Activated CD4-positive, alpha-beta memory T cell treated with anti-CD3 and anti-CD28 coated beads, Interleukin-2, amount 10 ng/mL, durations not matched to agents 7 days and 5 days (primary cell): ENCODE results near the gene POMT1. TPM values are rescaled to one million over a fixed set of nuclear protein-coding genes. Genes with fewer than 3 reads are reported as not detected.

Source experiments
- CTCF ChIA-PET: fragments of 350-600 bp; sonication (Branson Sonifier 250); formaldehyde crosslinking; loops from one replicate; lab custom pipeline; 2021; ENCODE audit warnings: antibody characterized with exemption, inconsistent platforms; lab: Charles Lee
- POLR2A ChIA-PET: fragments of 350-600 bp; sonication (Branson Sonifier 250); formaldehyde crosslinking; loops from one replicate; lab custom pipeline; 2021; ENCODE audit warnings: antibody characterized with exemption; lab: Charles Lee
- DNase-seq: peaks from one replicate; pipeline ENCODE4 v3.0.0-alpha.2; 2020
- H3K27ac Mint-ChIP-seq: one replicate; pipeline ENCODE4 v1.8.0; 2021; ENCODE audit warnings: mild to moderate bottlenecking, mixed read lengths
- H3K27me3 Mint-ChIP-seq: one replicate; pipeline ENCODE4 v1.8.0; 2021; ENCODE audit warnings: mixed read lengths
- H3K36me3 Mint-ChIP-seq: one replicate; pipeline ENCODE4 v1.8.0; 2021; ENCODE audit warnings: low read depth, mixed read lengths
- H3K4me1 Mint-ChIP-seq: one replicate; pipeline ENCODE4 v1.8.0; 2021; ENCODE audit warnings: mixed read lengths
- H3K4me3 Mint-ChIP-seq: one replicate; pipeline ENCODE4 v1.8.0; 2021; ENCODE audit warnings: mild to moderate bottlenecking, mixed read lengths
- H3K9me3 Mint-ChIP-seq: one replicate; pipeline ENCODE4 v1.8.0; 2021; ENCODE audit warnings: mixed read lengths
- total RNA-seq, 2 experiments: library from RNA; stranded (reverse); gene quantifications; one replicate each; pipeline ENCODE4 v1.2.3, GENCODE V29; 2021

Gene POMT1
- total RNA-seq, 2 experiments from 2014 or later = 52.5 to 53.8 TPM

DNA sequence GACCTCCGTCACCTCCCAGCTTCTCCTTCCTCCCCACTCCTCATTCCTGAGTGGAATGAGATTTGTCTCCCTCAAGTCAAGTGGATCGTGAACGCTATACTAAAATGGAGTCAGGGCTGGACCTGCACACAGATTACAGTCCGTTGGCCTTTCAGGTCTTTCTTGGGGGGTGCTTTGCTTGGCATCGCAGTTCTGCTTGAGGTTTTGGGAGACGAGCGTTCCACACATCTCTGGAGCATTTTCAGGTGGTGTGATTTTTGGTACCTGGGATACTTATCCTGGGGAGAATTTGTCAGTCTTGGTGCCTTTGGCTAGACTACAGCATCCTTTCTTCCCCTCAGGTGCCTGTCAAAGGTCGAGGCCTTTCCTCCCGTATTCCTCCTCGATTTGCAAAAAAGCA is 23.8 kb upstream of the POMT1 start:
- no peaks in the 10 kb centered on the region for H3K9me3 Mint-ChIP-seq
- H3K27ac Mint-ChIP-seq = no peak overlapping the region
- H3K36me3 Mint-ChIP-seq = peaks cover 63% of the 10 kb centered on the region
- H3K27me3 Mint-ChIP-seq = no peaks in the 10 kb centered on the region
- H3K4me3 Mint-ChIP-seq = no peak overlapping the region
- H3K4me1 Mint-ChIP-seq = no peaks in the 10 kb centered on the region
- ChIA-PET CTCF (interaction anchor here (1.4 kb wide), 3 partner anchors 106 to 265 kb away, joined by 3 to 6 read pairs (median 4); no protein-coding TSS in a partner anchor), POLR2A (no interaction called here)
- DNase-seq = no peak

- DNase-seq = no peak
- H3K4me3 Mint-ChIP-seq = no peak overlapping the region
- POLR2A ChIA-PET = interaction anchor here (0.6 to 1.3 kb wide), 2 partner anchors 20 to 767 kb away, joined by 3 read pairs; no protein-coding TSS in a partner anchor
- peaks cover 60% of the 10 kb centered on the region for H3K36me3 Mint-ChIP-seq
- H3K4me1 Mint-ChIP-seq = no peaks in the 10 kb centered on the region
- H3K9me3 Mint-ChIP-seq = no peaks in the 10 kb centered on the region
- CTCF ChIA-PET = interaction anchor here (1.4 to 2.5 kb wide), 3 partner anchors 107 to 144 kb away, joined by 3 to 14 read pairs (median 6); no protein-coding TSS in a partner anchor
- no peak overlapping the region for H3K27ac Mint-ChIP-seq
- no peaks in the 10 kb centered on the region for H3K27me3 Mint-ChIP-seq
These were observed 22.5 kb upstream of the POMT1 start for GRCh38 chr9:131480258-131480657.

DNA sequence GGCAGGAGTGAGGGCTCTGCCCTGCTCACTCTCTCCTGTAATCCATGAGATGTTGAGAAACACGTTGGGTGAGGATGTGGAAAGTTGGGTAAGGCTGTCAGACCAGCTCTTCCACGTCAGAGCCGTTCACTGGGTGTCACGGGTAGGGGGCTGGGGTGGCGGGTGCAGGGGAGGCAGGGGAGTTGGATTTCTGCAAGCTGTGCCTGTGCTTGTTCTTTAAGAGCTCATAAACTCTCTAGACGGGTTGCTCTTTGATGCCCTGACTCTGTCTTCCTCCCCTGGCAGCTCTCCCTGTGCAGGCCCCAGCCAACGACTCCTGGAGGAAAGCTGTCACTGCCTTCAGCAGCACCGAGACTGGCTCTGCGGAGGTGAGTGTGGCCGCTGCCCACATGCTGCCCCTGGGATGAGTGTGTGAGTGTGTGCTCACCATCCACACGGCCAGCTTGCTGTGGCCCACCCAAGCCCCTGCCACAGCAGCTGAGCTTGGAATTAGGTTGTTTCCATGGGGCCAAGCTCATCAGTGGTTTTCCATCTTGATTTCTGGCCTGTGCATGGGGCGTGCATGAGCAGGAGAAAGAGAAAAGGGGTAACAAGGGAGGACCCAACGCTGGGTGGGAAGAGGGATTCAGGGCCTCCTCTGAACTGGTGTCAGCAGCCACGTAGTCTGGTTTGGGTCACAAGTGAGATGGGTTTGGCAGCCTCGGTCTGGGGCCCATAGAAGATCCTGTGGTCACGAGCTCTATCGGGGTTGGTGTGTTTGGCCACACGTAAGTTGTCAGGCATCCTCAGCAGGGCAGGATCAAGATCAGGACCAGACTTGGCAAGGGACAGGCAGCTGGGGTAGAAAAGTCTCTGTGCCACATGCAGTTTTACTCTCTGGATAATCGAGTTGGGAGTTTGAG is 21.0 kb upstream of the POMT1 start:
- no peaks in the 10 kb centered on the region for H3K4me1 Mint-ChIP-seq
- H3K27ac Mint-ChIP-seq = no peak overlapping the region
- POLR2A ChIA-PET = interaction anchor here (0.7 to 1.3 kb wide), 3 partner anchors 19 to 170 kb away, joined by 3 read pairs; no protein-coding TSS in a partner anchor
- peaks cover 65% of the 10 kb centered on the region for H3K36me3 Mint-ChIP-seq
- H3K9me3 Mint-ChIP-seq = no peaks in the 10 kb centered on the region
- CTCF ChIA-PET = interaction anchor here (0.7 to 2.5 kb wide), 3 partner anchors 13 to 132 kb away, joined by 3 to 14 read pairs (median 3); no protein-coding TSS in a partner anchor
- H3K4me3 Mint-ChIP-seq = no peak overlapping the region
- no peak for DNase-seq
- H3K27me3 Mint-ChIP-seq = no peaks in the 10 kb centered on the region

GRCh38 chr9:131482343-131483006 is 20.2 kb upstream of the POMT1 start:
- H3K9me3 Mint-ChIP-seq = no peaks in the 10 kb centered on the region
- peaks cover 67% of the 10 kb centered on the region for H3K36me3 Mint-ChIP-seq

GRCh38 chr9:131483319-131484050 is 19.2 kb upstream of the POMT1 start:
- no peak for DNase-seq
- Mint-ChIP-seq H3K27me3 (no peaks in the 10 kb centered on the region), H3K9me3 (no peaks in the 10 kb centered on the region), H3K4me3 (no peak overlapping the region), H3K36me3 (peaks cover 71% of the 10 kb centered on the region), H3K4me1 (no peaks in the 10 kb centered on the region), H3K27ac (no peak overlapping the region)
- POLR2A ChIA-PET = no interaction called here
- CTCF ChIA-PET = no interaction called here

More at GRCh38 chr9:131482343-131483006, 20.2 kb upstream of the POMT1 start:
- no peak overlapping the region for H3K4me3 Mint-ChIP-seq
- H3K27me3 Mint-ChIP-seq = no peaks in the 10 kb centered on the region
- CTCF ChIA-PET = no interaction called here
- H3K27ac Mint-ChIP-seq = no peak overlapping the region
- POLR2A ChIA-PET = interaction anchor here (0.9 kb wide), 1 partner anchor 171 kb away, joined by 3 read pairs; no protein-coding TSS in a partner anchor
- H3K4me1 Mint-ChIP-seq = no peaks in the 10 kb centered on the region
- DNase-seq = no peak

- DNase-seq = no peak
- no peaks in the 10 kb centered on the region for H3K27me3 Mint-ChIP-seq
- H3K4me1 Mint-ChIP-seq = no peaks in the 10 kb centered on the region
- POLR2A ChIA-PET = no interaction called here
- peaks cover 72% of the 10 kb centered on the region for H3K36me3 Mint-ChIP-seq
- no peak overlapping the region for H3K4me3 Mint-ChIP-seq
- no peak overlapping the region for H3K27ac Mint-ChIP-seq
- no peaks in the 10 kb centered on the region for H3K9me3 Mint-ChIP-seq
- CTCF ChIA-PET = no interaction called here
These were observed 18.7 kb upstream of the POMT1 start for GRCh38 chr9:131484051-131484445.

- ChIA-PET CTCF (no interaction called here), POLR2A (no interaction called here)
- no peaks in the 10 kb centered on the region for H3K9me3 Mint-ChIP-seq
- H3K4me1 Mint-ChIP-seq = no peaks in the 10 kb centered on the region
- no peak overlapping the region for H3K4me3 Mint-ChIP-seq
- H3K36me3 Mint-ChIP-seq = peaks cover 72% of the 10 kb centered on the region
- no peaks in the 10 kb centered on the region for H3K27me3 Mint-ChIP-seq
- no peak overlapping the region for H3K27ac Mint-ChIP-seq
- no peak for DNase-seq
These were observed 18.0 kb upstream of the POMT1 start for GRCh38 chr9:131484560-131485185.

DNA sequence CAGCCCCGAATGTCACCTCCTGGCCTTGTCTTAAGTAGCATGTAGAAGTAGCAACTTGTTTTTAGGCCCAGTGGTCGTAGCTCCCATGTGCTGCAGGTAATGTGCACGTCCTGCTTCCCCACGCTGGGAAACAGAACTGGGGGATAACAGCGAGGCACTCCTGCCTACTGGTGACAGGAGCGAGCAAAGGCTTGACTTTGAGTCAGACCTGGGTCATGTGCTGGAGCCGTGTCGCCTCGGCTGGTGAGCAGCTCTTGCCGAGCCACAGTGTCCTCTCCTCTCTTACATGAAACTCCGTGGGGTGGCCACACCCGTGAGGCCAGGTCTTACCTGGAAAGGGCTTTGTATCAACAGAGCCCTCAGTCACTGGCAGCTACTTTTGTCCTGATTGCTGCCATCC is 17.5 kb upstream of the POMT1 start:
- peaks cover 73% of the 10 kb centered on the region for H3K36me3 Mint-ChIP-seq
- no peaks in the 10 kb centered on the region for H3K4me1 Mint-ChIP-seq
- ChIA-PET POLR2A (no interaction called here), CTCF (interaction anchor here (0.6 kb wide), 1 partner anchor 377 kb away, joined by 5 read pairs; no protein-coding TSS in a partner anchor)
- no peak overlapping the region for H3K4me3 Mint-ChIP-seq
- no peak overlapping the region for H3K27ac Mint-ChIP-seq
- no peaks in the 10 kb centered on the region for H3K27me3 Mint-ChIP-seq
- no peaks in the 10 kb centered on the region for H3K9me3 Mint-ChIP-seq
- no peak for DNase-seq

DNA sequence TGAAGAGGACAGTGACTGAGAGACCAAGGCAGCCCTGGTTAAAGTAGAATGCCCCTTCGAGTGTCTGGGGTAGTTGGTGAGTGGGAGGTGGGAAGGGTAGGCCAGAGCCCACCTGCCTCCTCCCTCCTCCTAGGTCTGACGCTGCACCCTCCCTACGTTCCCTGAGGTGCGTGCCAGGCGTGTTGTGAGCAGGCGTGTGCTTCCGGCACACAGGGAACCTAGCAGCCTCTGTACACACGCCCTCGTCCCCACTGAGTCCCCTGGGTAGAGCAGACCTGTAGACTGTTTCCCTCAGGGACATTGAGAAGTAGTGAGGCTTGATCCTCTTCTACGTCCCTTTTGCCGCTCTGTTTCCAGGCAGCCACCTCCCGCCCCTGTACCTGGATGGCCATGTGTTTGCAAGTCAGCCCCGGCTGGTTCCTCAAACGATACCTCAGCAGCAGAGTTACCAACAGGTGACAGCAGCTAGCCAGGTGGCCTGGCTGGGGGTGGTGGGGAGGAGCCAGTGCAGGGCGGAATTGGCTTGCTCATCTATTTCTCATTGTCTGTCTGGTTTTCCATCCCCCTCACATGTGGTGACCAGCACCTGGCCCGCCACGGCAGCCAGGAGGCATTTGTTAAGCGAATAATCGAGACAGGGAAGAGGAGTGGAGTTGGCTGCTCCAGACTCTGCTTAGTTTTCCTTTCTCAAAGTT is 16.8 kb upstream of the POMT1 start:
- Mint-ChIP-seq H3K9me3 (no peaks in the 10 kb centered on the region), H3K27me3 (no peaks in the 10 kb centered on the region), H3K27ac (no peak overlapping the region), H3K4me1 (no peaks in the 10 kb centered on the region), H3K4me3 (no peak overlapping the region), H3K36me3 (peaks cover 79% of the 10 kb centered on the region)
- ChIA-PET CTCF (interaction anchor here (0.6 kb wide), 1 partner anchor 376 kb away, joined by 5 read pairs; no protein-coding TSS in a partner anchor), POLR2A (no interaction called here)
- no peak for DNase-seq

GRCh38 chr9:131487001-131487400 is 15.7 kb upstream of the POMT1 start:
- POLR2A ChIA-PET = interaction anchor here (1.3 kb wide), 1 partner anchor 89 kb away, joined by 3 read pairs; no protein-coding TSS in a partner anchor
- DNase-seq = no peak
- Mint-ChIP-seq H3K27ac (no peak overlapping the region), H3K4me3 (no peak overlapping the region), H3K36me3 (peaks cover 82% of the 10 kb centered on the region), H3K4me1 (no peaks in the 10 kb centered on the region), H3K9me3 (no peaks in the 10 kb centered on the region), H3K27me3 (no peaks in the 10 kb centered on the region)
- CTCF ChIA-PET = interaction anchor here (1.0 kb wide), 1 partner anchor 9 kb away, joined by 3 read pairs; no protein-coding TSS in a partner anchor

DNA sequence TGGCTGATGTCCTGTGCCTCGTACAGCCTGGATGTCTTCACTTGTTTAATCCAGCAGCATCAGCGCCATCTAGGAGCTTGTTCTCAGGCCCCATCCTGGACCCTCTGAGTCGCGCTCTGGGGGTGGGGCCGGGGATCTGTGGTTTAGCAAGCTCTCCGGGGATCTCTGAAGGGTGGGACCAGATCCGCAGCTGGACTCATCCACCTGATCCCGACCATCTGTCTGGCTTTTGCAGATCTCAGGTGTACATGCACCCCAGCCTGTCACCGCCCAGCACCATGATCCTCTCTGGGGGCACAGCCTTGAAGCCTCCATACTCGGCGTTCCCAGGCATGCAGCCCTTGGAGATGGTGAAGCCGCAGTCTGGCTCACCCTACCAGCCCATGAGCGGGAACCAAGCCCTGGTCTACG is 15.1 kb upstream of the POMT1 start:
- H3K36me3 Mint-ChIP-seq = peaks cover 82% of the 10 kb centered on the region
- DNase-seq = no peak
- H3K27ac Mint-ChIP-seq = no peak overlapping the region
- H3K27me3 Mint-ChIP-seq = no peaks in the 10 kb centered on the region
- ChIA-PET POLR2A (interaction anchor here (1.3 kb wide), 1 partner anchor 89 kb away, joined by 3 read pairs; no protein-coding TSS in a partner anchor), CTCF (interaction anchor here (1.0 kb wide), 1 partner anchor 10 kb away, joined by 3 read pairs; no protein-coding TSS in a partner anchor)
- no peak overlapping the region for H3K4me3 Mint-ChIP-seq
- H3K9me3 Mint-ChIP-seq = no peaks in the 10 kb centered on the region
- H3K4me1 Mint-ChIP-seq = no peaks in the 10 kb centered on the region
